CD4-positive, alpha-beta T cell (primary cell): ENCODE data around the gene SYTL4. TPM values are rescaled to one million over a fixed set of nuclear protein-coding genes. Genes with fewer than 3 reads are reported as not detected.

Experiments
- ATAC-seq: fragments of 200-7000 bp; cut with Tn5 transposase; one replicate; pipeline ENCODE4 v1.10.0; 2022; ENCODE audit warnings: mild to moderate bottlenecking; ENCODE audit not compliant: poor library complexity
- CTCF ChIA-PET: fragments of 350-600 bp; sonication (Branson Sonifier 250); formaldehyde crosslinking; loops from one replicate; lab custom pipeline; 2021; ENCODE audit warnings: antibody characterized with exemption, inconsistent platforms; lab: Charles Lee
- POLR2A ChIA-PET: fragments of 350-600 bp; sonication (Branson Sonifier 250); formaldehyde crosslinking; loops from one replicate; lab custom pipeline; 2021; ENCODE audit warnings: antibody characterized with exemption, inconsistent platforms; lab: Charles Lee
- DNase-seq, 14 experiments: peaks; one replicate each; pipeline ENCODE4 v3.0.0-alpha.2; 2013 to 2020; ENCODE audit warnings: mixed read lengths in 2 of 14
- H3K27ac ChIP-seq, 2 donors: one replicate each; pipeline versions ENCODE4 v1.5.1 to v1.7.0; 2013; ENCODE audit warnings: low read length in 2 of 2, low read depth in 1 of 2, mild to moderate bottlenecking in 1 of 2
- H3K27me3 ChIP-seq, 2 experiments: 1 replicate in 1 of 2; 2 replicates in 1 of 2; pipeline versions ENCODE4 v1.6.1 to v1.7.0; 2013; ENCODE audit warnings: low read length in 2 of 2, control low read depth in 1 of 2, mild to moderate bottlenecking in 1 of 2, moderate library complexity in 1 of 2; ENCODE audit not compliant: insufficient read depth in 2 of 2, control insufficient read depth in 1 of 2
- H3K36me3 ChIP-seq: one replicate; pipeline ENCODE4 v1.6.1; 2013; ENCODE audit warnings: low read length, control low read depth; ENCODE audit not compliant: insufficient read depth
- H3K4me1 ChIP-seq: one replicate; pipeline ENCODE4 v1.6.1; 2013; ENCODE audit warnings: low read length, control low read depth; ENCODE audit not compliant: insufficient read depth
- H3K4me3 ChIP-seq: one replicate; pipeline ENCODE4 v1.5.1; 2013; ENCODE audit warnings: mild to moderate bottlenecking, low read length, moderate library complexity
- H3K9me3 ChIP-seq, 2 experiments: 1 replicate in 1 of 2; 2 replicates in 1 of 2; pipeline versions ENCODE4 v1.6.1 to v1.7.0; 2013; ENCODE audit warnings: low read length in 2 of 2, mild to moderate bottlenecking in 2 of 2, control low read depth in 1 of 2, moderate library complexity in 1 of 2; ENCODE audit not compliant: control insufficient read depth in 1 of 2, insufficient read depth in 1 of 2
- H3K27ac Mint-ChIP-seq: one replicate; pipeline ENCODE4 v1.8.0; 2020; ENCODE audit warnings: mixed read lengths
- H3K27me3 Mint-ChIP-seq: one replicate; pipeline ENCODE4 v1.8.0; 2021; ENCODE audit warnings: mixed read lengths
- H3K36me3 Mint-ChIP-seq: one replicate; pipeline ENCODE4 v1.8.0; 2021; ENCODE audit warnings: low read depth, mixed read lengths
- H3K4me1 Mint-ChIP-seq: one replicate; pipeline ENCODE4 v1.8.0; 2021; ENCODE audit warnings: low read depth, mixed read lengths
- H3K4me3 Mint-ChIP-seq: one replicate; pipeline ENCODE4 v1.8.0; 2020; ENCODE audit warnings: mild to moderate bottlenecking, mixed read lengths
- H3K9me3 Mint-ChIP-seq: one replicate; pipeline ENCODE4 v1.8.0; 2020; ENCODE audit warnings: mixed read lengths
- intact Hi-C, 2 experiments: fragments of 100-400 bp; cut with DNase I in 1 of 2; cut with micrococcal nuclease in 1 of 2; formaldehyde crosslinking; loops; one replicate each; pipeline versions ENCODE4 v1.15.1 to v1.9.0; 2023 to 2025; cut with DNase I, micrococcal nuclease
- total RNA-seq, 174 experiments: library from RNA in 2 of 174; stranded (reverse) in 2 of 174; gene quantifications; one replicate each; pipeline ENCODE4 v1.2.3 and lab custom pipeline; 2021 to 2026
- TF ChIP-seq, protein P1 (sequence below): fragments of 200-600 bp; IDR thresholded peaks from one replicate; pipeline ENCODE4 v1.8.0; 2022; ENCODE audit warnings: antibody characterized with exemption, mild to moderate bottlenecking

SYTL4 gene
- total RNA-seq, 2 experiments from 2014 or later = not detected

DNA sequence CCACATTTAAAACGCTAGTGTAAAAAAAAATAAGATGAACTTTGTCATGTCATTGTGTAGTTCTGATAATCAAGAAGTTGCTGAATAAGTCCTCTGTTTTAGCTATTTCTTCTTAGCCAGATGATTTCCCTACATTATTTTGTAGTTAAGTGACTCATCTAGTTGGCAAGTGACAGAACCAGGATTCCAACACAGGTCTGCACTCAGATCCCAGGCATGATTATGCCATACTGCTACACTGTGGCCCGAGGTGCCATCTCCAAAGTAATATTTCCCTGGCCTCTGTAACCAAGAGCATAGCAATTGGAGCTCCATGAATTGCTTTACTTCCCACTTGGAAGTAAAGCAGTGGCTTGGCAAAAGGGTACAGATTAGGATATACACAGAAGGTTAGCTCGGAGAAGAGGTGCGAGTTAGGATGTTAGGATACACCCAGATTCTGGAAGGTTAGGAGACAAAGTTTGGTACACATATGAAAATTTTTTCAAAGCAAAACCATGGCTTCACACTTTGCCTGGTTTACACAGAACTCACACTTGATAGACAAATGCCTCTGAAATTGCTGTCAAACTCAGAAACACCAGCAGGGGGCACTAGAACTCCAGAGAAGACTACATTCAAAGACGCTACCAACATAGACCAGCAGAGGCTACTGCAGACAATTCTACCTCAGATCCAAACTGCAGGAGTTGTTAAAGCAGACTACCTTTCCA lies 46.5 kb downstream of the SYTL4 start:
- Mint-ChIP-seq H3K9me3 (no peaks in the 10 kb centered on the region), H3K27me3 (peaks cover 6% of the 10 kb centered on the region), H3K36me3 (no peaks in the 10 kb centered on the region), H3K27ac (no peak overlapping the region), H3K4me3 (no peak overlapping the region), H3K4me1 (no peaks in the 10 kb centered on the region)
- H3K9me3 ChIP-seq = no peaks in the 10 kb centered on the region
- ChIA-PET CTCF (interaction anchor here (1.3 to 2.2 kb wide), 2 partner anchors 10 to 83 kb away, joined by 3 to 7 read pairs; no protein-coding TSS in a partner anchor), POLR2A (no interaction called here)
- no peak overlapping the region for H3K4me3 ChIP-seq
- ATAC-seq (peak; percentile 64), DNase-seq (peak; percentile 31 to 75 (median 45))
- no peaks in the 10 kb centered on the region for H3K36me3 ChIP-seq
- H3K27ac ChIP-seq = no peak overlapping the region
- TF ChIP-seq, protein P1, sequence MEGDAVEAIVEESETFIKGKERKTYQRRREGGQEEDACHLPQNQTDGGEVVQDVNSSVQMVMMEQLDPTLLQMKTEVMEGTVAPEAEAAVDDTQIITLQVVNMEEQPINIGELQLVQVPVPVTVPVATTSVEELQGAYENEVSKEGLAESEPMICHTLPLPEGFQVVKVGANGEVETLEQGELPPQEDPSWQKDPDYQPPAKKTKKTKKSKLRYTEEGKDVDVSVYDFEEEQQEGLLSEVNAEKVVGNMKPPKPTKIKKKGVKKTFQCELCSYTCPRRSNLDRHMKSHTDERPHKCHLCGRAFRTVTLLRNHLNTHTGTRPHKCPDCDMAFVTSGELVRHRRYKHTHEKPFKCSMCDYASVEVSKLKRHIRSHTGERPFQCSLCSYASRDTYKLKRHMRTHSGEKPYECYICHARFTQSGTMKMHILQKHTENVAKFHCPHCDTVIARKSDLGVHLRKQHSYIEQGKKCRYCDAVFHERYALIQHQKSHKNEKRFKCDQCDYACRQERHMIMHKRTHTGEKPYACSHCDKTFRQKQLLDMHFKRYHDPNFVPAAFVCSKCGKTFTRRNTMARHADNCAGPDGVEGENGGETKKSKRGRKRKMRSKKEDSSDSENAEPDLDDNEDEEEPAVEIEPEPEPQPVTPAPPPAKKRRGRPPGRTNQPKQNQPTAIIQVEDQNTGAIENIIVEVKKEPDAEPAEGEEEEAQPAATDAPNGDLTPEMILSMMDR = peak; percentile 69
- H3K27me3 ChIP-seq = no peaks in the 10 kb centered on the region
- intact Hi-C loops = loop anchor here (1.0 to 10.0 kb wide), 5 partner anchors 83 to 602 kb away; no protein-coding TSS in a partner anchor
- H3K4me1 ChIP-seq = no peaks in the 10 kb centered on the region

DNA sequence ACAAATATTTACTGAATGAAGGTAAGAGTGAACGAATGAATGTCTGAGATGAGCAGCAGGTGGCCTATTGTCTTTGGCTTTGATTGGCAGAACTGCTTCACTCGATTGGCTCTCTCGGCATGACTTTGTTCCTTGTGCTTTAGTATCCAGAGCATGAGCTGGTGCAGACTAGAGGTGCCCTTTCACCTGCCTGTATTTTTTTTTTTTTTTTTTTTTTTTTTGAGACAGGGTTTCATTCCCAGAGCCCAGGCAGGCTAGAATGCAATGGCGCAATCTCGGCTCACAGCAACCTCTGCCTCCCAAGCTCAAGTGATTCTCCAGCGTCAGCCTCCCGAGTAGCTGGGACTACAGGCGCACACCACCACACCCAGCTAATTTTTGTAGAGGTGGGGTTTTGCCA lies 49.0 kb downstream of the SYTL4 start:
- Mint-ChIP-seq H3K27me3 (peaks cover 6% of the 10 kb centered on the region), H3K9me3 (no peaks in the 10 kb centered on the region), H3K4me3 (no peak overlapping the region), H3K36me3 (no peaks in the 10 kb centered on the region), H3K27ac (no peak overlapping the region), H3K4me1 (no peaks in the 10 kb centered on the region)
- intact Hi-C loops = loop anchor here in 1 of 2 experiments (10.0 kb wide), 1 partner anchor 522 kb away; no protein-coding TSS in a partner anchor
- TF ChIP-seq, protein P1 = no peak
- ChIA-PET POLR2A (no interaction called here), CTCF (no interaction called here)
- no peak overlapping the region for H3K27ac ChIP-seq
- DNase-seq (no peak), ATAC-seq (no peak)
- no peak overlapping the region for H3K4me3 ChIP-seq
- no peaks in the 10 kb centered on the region for H3K4me1 ChIP-seq
- no peaks in the 10 kb centered on the region for H3K27me3 ChIP-seq
- H3K36me3 ChIP-seq = no peaks in the 10 kb centered on the region
- no peaks in the 10 kb centered on the region for H3K9me3 ChIP-seq

DNA sequence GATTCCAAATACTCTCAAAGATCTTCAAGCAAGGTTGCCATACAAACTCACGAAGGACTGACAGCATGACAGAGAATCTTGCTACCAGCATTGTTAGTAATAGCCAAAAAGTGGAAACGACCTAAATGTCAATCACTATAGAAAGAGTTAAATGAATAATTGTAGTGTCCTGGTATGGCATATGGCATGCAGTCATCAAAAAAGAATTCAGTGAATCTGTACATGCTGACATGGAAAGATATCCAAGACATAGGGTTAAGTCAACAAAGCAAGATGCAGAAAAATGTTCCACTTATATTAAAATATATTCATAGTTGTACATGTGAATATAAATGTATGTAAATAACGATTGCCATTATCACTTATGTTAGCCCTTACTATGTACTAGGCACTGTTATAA lies 50.3 kb downstream of the SYTL4 start:
- no peaks in the 10 kb centered on the region for H3K4me1 ChIP-seq
- ChIA-PET CTCF (no interaction called here), POLR2A (no interaction called here)
- no peaks in the 10 kb centered on the region for H3K27me3 ChIP-seq
- no peaks in the 10 kb centered on the region for H3K9me3 ChIP-seq
- DNase-seq (no peak), ATAC-seq (no peak)
- intact Hi-C loops = loop anchor here in 1 of 2 experiments (10.0 kb wide), 1 partner anchor 523 kb away; no protein-coding TSS in a partner anchor
- Mint-ChIP-seq H3K9me3 (no peaks in the 10 kb centered on the region), H3K36me3 (no peaks in the 10 kb centered on the region), H3K4me1 (no peaks in the 10 kb centered on the region), H3K27ac (no peak overlapping the region), H3K4me3 (no peak overlapping the region), H3K27me3 (peaks cover 6% of the 10 kb centered on the region)
- no peak overlapping the region for H3K4me3 ChIP-seq
- H3K27ac ChIP-seq = no peak overlapping the region
- TF ChIP-seq, protein P1 = no peak
- no peaks in the 10 kb centered on the region for H3K36me3 ChIP-seq
